Activated CD4-positive, alpha-beta T cell treated with anti-CD3 and anti-CD28 coated beads, Interleukin-10, Interleukin-2, amounts not matched to agents 100 ng/mL and 50 ng/mL, durations not matched to agents 16 hours and 8 hours (primary cell): Measurements from ENCODE around the gene LSAMP.
A peak's percentile ranks its signal among the peaks of the same experiment; 100 is the strongest.
"Not testable (repeated sequence)": the region's sequence is repeated elsewhere in the genome, so short reads cannot be mapped to it uniquely, and the experiment has no call there.

Experiments used
- DNase-seq: peaks from one replicate; pipeline ENCODE4 v3.0.0-alpha.2; 2020

LSAMP gene

GRCh38 chr3:115823083-115823482 lies 622.2 kb downstream of the LSAMP start:
- DNase-seq: no peak

- DNase-seq: no peak
These were observed 622.7 kb downstream of the LSAMP start for GRCh38 chr3:115822579-115822978.

- DNase-seq: peak; percentile 72
These were observed 625.4 kb downstream of the LSAMP start for GRCh38 chr3:115819785-115820384.

- DNase-seq: peak; percentile 67
These were observed 630.4 kb downstream of the LSAMP start for GRCh38 chr3:115814778-115815380.

- DNase-seq: no peak
These were observed 631.3 kb downstream of the LSAMP start for GRCh38 chr3:115814006-115814405.

- DNase-seq: no peak
These were observed 636.5 kb downstream of the LSAMP start for GRCh38 chr3:115808816-115809215.

GRCh38 chr3:115808244-115808643 lies 637.0 kb downstream of the LSAMP start:
- no peak for DNase-seq

GRCh38 chr3:115806501-115806900 lies 638.8 kb downstream of the LSAMP start:
- no peak for DNase-seq

GRCh38 chr3:115805520-115805919 lies 639.8 kb downstream of the LSAMP start:
- DNase-seq: no peak

GRCh38 chr3:115804713-115805119 lies 640.6 kb downstream of the LSAMP start:
- no peak for DNase-seq

- DNase-seq: peak; percentile 38
These were observed 641.1 kb downstream of the LSAMP start for GRCh38 chr3:115804200-115804599.

- no peak for DNase-seq
These were observed 641.6 kb downstream of the LSAMP start for GRCh38 chr3:115803661-115804060.

- no peak for DNase-seq
These were observed 644.7 kb downstream of the LSAMP start for GRCh38 chr3:115800489-115801075.

GRCh38 chr3:115800065-115800464 lies 645.2 kb downstream of the LSAMP start:
- not testable (repeated sequence) for DNase-seq

GRCh38 chr3:115792206-115792955 lies 652.9 kb downstream of the LSAMP start:
- peak; percentile 59 for DNase-seq

- not testable (repeated sequence) for DNase-seq
These were observed 653.8 kb downstream of the LSAMP start for GRCh38 chr3:115791271-115792153.

- peak; percentile 85 for DNase-seq
These were observed 654.5 kb downstream of the LSAMP start for GRCh38 chr3:115790759-115791158.

GRCh38 chr3:115789481-115789880 lies 655.8 kb downstream of the LSAMP start:
- DNase-seq: no peak

- DNase-seq: peak; percentile 10
These were observed 656.3 kb downstream of the LSAMP start for GRCh38 chr3:115788921-115789470.

GRCh38 chr3:115787818-115788217 lies 657.5 kb downstream of the LSAMP start:
- DNase-seq: no peak

- DNase-seq: no peak
These were observed 659.5 kb downstream of the LSAMP start for GRCh38 chr3:115785782-115786181.
